ENCODE results near the gene PTPRT.

- no peak for TF ChIP-seq ZNF331 (CRISPR knock-in tag; IDR thresholded peaks at IDR 0.05; ENCODE audit: low read depth)
- TF ChIP-seq, protein P1, sequence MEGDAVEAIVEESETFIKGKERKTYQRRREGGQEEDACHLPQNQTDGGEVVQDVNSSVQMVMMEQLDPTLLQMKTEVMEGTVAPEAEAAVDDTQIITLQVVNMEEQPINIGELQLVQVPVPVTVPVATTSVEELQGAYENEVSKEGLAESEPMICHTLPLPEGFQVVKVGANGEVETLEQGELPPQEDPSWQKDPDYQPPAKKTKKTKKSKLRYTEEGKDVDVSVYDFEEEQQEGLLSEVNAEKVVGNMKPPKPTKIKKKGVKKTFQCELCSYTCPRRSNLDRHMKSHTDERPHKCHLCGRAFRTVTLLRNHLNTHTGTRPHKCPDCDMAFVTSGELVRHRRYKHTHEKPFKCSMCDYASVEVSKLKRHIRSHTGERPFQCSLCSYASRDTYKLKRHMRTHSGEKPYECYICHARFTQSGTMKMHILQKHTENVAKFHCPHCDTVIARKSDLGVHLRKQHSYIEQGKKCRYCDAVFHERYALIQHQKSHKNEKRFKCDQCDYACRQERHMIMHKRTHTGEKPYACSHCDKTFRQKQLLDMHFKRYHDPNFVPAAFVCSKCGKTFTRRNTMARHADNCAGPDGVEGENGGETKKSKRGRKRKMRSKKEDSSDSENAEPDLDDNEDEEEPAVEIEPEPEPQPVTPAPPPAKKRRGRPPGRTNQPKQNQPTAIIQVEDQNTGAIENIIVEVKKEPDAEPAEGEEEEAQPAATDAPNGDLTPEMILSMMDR (conservative IDR thresholded peaks at IDR 0.05; ENCODE audit: low read depth in 2 of 2), result no peak
- no peak for TF ChIP-seq POLR2AphosphoS5 (IDR thresholded peaks at IDR 0.05; ENCODE audit: low read depth)
- no peak for TF ChIP-seq EZH2 (IDR thresholded peaks at IDR 0.05; ENCODE audit: low read depth, unreplicated experiment)
- TF ChIP-seq EZH2phosphoT487 (IDR thresholded peaks at IDR 0.05; ENCODE audit: unreplicated experiment), result no peak
- no peak for TF ChIP-seq ETS1 (IDR thresholded peaks at IDR 0.05)
- TF ChIP-seq CREB1 (CRISPR knock-in tag; IDR thresholded peaks at IDR 0.05; ENCODE audit: low read depth), result no peak
- TF ChIP-seq JUNB (IDR thresholded peaks at IDR 0.05; ENCODE audit: unreplicated experiment), result no peak
- TF ChIP-seq, protein P2, sequence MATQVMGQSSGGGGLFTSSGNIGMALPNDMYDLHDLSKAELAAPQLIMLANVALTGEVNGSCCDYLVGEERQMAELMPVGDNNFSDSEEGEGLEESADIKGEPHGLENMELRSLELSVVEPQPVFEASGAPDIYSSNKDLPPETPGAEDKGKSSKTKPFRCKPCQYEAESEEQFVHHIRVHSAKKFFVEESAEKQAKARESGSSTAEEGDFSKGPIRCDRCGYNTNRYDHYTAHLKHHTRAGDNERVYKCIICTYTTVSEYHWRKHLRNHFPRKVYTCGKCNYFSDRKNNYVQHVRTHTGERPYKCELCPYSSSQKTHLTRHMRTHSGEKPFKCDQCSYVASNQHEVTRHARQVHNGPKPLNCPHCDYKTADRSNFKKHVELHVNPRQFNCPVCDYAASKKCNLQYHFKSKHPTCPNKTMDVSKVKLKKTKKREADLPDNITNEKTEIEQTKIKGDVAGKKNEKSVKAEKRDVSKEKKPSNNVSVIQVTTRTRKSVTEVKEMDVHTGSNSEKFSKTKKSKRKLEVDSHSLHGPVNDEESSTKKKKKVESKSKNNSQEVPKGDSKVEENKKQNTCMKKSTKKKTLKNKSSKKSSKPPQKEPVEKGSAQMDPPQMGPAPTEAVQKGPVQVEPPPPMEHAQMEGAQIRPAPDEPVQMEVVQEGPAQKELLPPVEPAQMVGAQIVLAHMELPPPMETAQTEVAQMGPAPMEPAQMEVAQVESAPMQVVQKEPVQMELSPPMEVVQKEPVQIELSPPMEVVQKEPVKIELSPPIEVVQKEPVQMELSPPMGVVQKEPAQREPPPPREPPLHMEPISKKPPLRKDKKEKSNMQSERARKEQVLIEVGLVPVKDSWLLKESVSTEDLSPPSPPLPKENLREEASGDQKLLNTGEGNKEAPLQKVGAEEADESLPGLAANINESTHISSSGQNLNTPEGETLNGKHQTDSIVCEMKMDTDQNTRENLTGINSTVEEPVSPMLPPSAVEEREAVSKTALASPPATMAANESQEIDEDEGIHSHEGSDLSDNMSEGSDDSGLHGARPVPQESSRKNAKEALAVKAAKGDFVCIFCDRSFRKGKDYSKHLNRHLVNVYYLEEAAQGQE (IDR thresholded peaks at IDR 0.05; ENCODE audit: unreplicated experiment), result no peak
- no peak for TF ChIP-seq STAT1 (IDR thresholded peaks at IDR 0.05; ENCODE audit: unreplicated experiment)
- TF ChIP-seq, protein P3, sequence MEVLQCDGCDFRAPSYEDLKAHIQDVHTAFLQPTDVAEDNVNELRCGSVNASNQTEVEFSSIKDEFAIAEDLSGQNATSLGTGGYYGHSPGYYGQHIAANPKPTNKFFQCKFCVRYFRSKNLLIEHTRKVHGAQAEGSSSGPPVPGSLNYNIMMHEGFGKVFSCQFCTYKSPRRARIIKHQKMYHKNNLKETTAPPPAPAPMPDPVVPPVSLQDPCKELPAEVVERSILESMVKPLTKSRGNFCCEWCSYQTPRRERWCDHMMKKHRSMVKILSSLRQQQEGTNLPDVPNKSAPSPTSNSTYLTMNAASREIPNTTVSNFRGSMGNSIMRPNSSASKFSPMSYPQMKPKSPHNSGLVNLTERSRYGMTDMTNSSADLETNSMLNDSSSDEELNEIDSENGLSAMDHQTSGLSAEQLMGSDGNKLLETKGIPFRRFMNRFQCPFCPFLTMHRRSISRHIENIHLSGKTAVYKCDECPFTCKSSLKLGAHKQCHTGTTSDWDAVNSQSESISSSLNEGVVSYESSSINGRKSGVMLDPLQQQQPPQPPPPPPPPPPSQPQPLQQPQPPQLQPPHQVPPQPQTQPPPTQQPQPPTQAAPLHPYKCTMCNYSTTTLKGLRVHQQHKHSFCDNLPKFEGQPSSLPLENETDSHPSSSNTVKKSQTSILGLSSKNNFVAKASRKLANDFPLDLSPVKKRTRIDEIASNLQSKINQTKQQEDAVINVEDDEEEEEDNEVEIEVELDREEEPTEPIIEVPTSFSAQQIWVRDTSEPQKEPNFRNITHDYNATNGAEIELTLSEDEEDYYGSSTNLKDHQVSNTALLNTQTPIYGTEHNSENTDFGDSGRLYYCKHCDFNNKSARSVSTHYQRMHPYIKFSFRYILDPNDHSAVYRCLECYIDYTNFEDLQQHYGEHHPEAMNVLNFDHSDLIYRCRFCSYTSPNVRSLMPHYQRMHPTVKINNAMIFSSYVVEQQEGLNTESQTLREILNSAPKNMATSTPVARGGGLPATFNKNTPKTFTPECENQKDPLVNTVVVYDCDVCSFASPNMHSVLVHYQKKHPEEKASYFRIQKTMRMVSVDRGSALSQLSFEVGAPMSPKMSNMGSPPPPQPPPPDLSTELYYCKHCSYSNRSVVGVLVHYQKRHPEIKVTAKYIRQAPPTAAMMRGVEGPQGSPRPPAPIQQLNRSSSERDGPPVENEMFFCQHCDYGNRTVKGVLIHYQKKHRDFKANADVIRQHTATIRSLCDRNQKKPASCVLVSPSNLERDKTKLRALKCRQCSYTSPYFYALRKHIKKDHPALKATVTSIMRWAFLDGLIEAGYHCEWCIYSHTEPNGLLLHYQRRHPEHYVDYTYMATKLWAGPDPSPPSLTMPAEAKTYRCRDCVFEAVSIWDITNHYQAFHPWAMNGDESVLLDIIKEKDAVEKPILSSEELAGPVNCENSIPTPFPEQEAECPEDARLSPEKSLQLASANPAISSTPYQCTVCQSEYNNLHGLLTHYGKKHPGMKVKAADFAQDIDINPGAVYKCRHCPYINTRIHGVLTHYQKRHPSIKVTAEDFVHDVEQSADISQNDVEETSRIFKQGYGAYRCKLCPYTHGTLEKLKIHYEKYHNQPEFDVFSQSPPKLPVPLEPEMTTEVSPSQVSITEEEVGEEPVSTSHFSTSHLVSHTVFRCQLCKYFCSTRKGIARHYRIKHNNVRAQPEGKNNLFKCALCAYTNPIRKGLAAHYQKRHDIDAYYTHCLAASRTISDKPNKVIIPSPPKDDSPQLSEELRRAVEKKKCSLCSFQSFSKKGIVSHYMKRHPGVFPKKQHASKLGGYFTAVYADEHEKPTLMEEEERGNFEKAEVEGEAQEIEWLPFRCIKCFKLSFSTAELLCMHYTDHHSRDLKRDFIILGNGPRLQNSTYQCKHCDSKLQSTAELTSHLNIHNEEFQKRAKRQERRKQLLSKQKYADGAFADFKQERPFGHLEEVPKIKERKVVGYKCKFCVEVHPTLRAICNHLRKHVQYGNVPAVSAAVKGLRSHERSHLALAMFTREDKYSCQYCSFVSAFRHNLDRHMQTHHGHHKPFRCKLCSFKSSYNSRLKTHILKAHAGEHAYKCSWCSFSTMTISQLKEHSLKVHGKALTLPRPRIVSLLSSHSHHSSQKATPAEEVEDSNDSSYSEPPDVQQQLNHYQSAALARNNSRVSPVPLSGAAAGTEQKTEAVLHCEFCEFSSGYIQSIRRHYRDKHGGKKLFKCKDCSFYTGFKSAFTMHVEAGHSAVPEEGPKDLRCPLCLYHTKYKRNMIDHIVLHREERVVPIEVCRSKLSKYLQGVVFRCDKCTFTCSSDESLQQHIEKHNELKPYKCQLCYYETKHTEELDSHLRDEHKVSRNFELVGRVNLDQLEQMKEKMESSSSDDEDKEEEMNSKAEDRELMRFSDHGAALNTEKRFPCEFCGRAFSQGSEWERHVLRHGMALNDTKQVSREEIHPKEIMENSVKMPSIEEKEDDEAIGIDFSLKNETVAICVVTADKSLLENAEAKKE (CRISPR knock-in tag; IDR thresholded peaks at IDR 0.05), result no peak
- TF ChIP-seq ZNF114 (CRISPR knock-in tag; IDR thresholded peaks at IDR 0.05), result no peak
Observed at GRCh38 chr20:42706759-42707158, 482.9 kb downstream of the PTPRT start.
